Endothelial cell of umbilical vein (primary cell): Measurements from ENCODE around the gene PTPN20. TPM values are rescaled to one million over a fixed set of nuclear protein-coding genes. Genes with fewer than 3 reads are reported as not detected.

Experiments
- BruUV-seq: library from RNA; stranded (reverse); fragments of 400-500 nt; replicated peaks from 2 replicates; lab custom pipeline; 2021; lab: Mats Ljungman, UMichigan
- CTCF ChIA-PET: fragments of 300-600, 350-600 bp; sonication (Branson Sonifier 250); formaldehyde crosslinking; loops from one replicate; lab custom pipeline; 2021; ENCODE audit warnings: antibody characterized with exemption, inconsistent platforms; lab: Charles Lee
- POLR2A ChIA-PET: fragments of 300-600, 350-600 bp; sonication (Branson Sonifier 250); formaldehyde crosslinking; loops from one replicate; lab custom pipeline; 2021; ENCODE audit warnings: antibody characterized with exemption, inconsistent platforms; lab: Charles Lee
- DNase-seq: peaks from one replicate; pipeline ENCODE4 v3.0.0-alpha.2; 2011; ENCODE audit warnings: low read depth, low spot score
- FAIRE-seq: peaks from 2 replicates; lab custom pipeline; 2011; peaks lifted over from hg19 to GRCh38; lab: Jason Lieb, UNC
- H2AFZ ChIP-seq: 2 replicates; pipeline ENCODE4 v1.6.0; 2012; ENCODE audit warnings: low read depth, low read length, control low read depth, inconsistent platforms
- H3K27ac ChIP-seq: 2 replicates; pipeline ENCODE4 v1.5.1; 2011; ENCODE audit warnings: low read depth, mild to moderate bottlenecking, control low read depth, low read length, moderate library complexity; ENCODE audit not compliant: insufficient read depth
- H3K27me3 ChIP-seq, 2 experiments: 2 replicates each; pipeline versions ENCODE4 v1.6.0 to v1.6.1; 2011; ENCODE audit warnings: low read length in 2 of 2, mixed read lengths in 1 of 2; ENCODE audit not compliant: control insufficient read depth in 2 of 2, insufficient read depth in 2 of 2
- H3K36me3 ChIP-seq, 2 experiments: 2 replicates in 1 of 2; 3 replicates in 1 of 2; pipeline ENCODE4 v1.5.1; 2011; ENCODE audit warnings: low read length in 2 of 2, mild to moderate bottlenecking in 1 of 2, moderate library complexity in 1 of 2; ENCODE audit not compliant: control insufficient read depth in 2 of 2, insufficient read depth in 2 of 2; ENCODE audit errors: extremely low read depth in 1 of 2
- H3K4me1 ChIP-seq: 3 replicates; pipeline ENCODE4 v1.5.1; 2011; ENCODE audit warnings: mild to moderate bottlenecking, low read length; ENCODE audit not compliant: control insufficient read depth, insufficient read depth; ENCODE audit errors: extremely low read depth
- H3K4me2 ChIP-seq: 2 replicates; pipeline ENCODE4 v1.6.1; 2011; ENCODE audit warnings: low read length, control low read depth, mixed read lengths; ENCODE audit not compliant: insufficient read depth
- H3K4me3 ChIP-seq, 3 experiments: fragments of 200-600 bp in 1 of 3; sonication (generic), shearing (Covaris generic) in 1 of 3; replicated peaks in 1 of 3; 2 replicates each; pipeline ENCODE4 v1.5.1; 2011 to 2016; ENCODE audit warnings: control low read depth in 3 of 3, low read length in 3 of 3, mild to moderate bottlenecking in 2 of 3, inconsistent platforms in 1 of 3, low read depth in 1 of 3, moderate library complexity in 1 of 3; ENCODE audit not compliant: insufficient read depth in 1 of 3
- H3K79me2 ChIP-seq: 2 replicates; pipeline ENCODE4 v1.6.0; 2012; ENCODE audit warnings: low read length, inconsistent platforms; ENCODE audit not compliant: control insufficient read depth, insufficient read depth
- H3K9ac ChIP-seq: replicated peaks from 2 replicates; pipeline ENCODE3; 2011; ENCODE audit warnings: low read length, control low read depth; ENCODE audit not compliant: insufficient read depth; ENCODE audit errors: extremely low read depth
- H3K9me1 ChIP-seq: replicated peaks from 3 replicates; pipeline ENCODE4 v1.6.0; 2011; ENCODE audit warnings: mild to moderate bottlenecking, low read length; ENCODE audit not compliant: control insufficient read depth, insufficient read depth; ENCODE audit errors: extremely low read depth
- H3K9me3 ChIP-seq: replicated peaks from 2 replicates; pipeline ENCODE4 v1.5.1; 2012; ENCODE audit warnings: low read length, inconsistent platforms; ENCODE audit not compliant: control insufficient read depth, insufficient read depth
- H4K20me1 ChIP-seq: replicated peaks from 2 replicates; pipeline ENCODE3; 2011; ENCODE audit warnings: mild to moderate bottlenecking, low read length; ENCODE audit not compliant: control insufficient read depth, insufficient read depth; ENCODE audit errors: extremely low read depth
- CTCF ChIP-seq, 2 donors: IDR thresholded peaks; 1 replicate in 1 of 2; 2 replicates in 1 of 2; pipeline ENCODE4 v1.5.1; 2011; ENCODE audit warnings: low read length in 2 of 2, mild to moderate bottlenecking in 2 of 2, moderate library complexity in 2 of 2, control low read depth in 1 of 2, inconsistent platforms in 1 of 2, low read depth in 1 of 2; ENCODE audit not compliant: insufficient read depth in 1 of 2; ENCODE audit errors: extremely low read depth in 1 of 2
- EZH2 ChIP-seq: IDR thresholded peaks from 2 replicates; pipeline ENCODE4 v1.6.1; 2012; ENCODE audit warnings: borderline replicate concordance, low read depth, mild to moderate bottlenecking, moderate library complexity, low read length, inconsistent platforms; ENCODE audit not compliant: severe bottlenecking
- FOS ChIP-seq: IDR thresholded peaks from 2 replicates; pipeline ENCODE4 v1.6.1; 2011; ENCODE audit warnings: mild to moderate bottlenecking, low read length, moderate library complexity, borderline replicate concordance; ENCODE audit not compliant: insufficient read depth
- GATA2 ChIP-seq: IDR thresholded peaks from 2 replicates; pipeline ENCODE4 v1.7.0; 2011; ENCODE audit warnings: low read depth, mild to moderate bottlenecking, moderate library complexity, mixed read lengths, low read length; ENCODE audit not compliant: insufficient read length, insufficient read depth
- JUN ChIP-seq: IDR thresholded peaks from 2 replicates; pipeline ENCODE4 v1.6.1; 2011; ENCODE audit warnings: borderline replicate concordance, low read depth; ENCODE audit not compliant: insufficient read length, insufficient read depth
- MYC ChIP-seq: IDR thresholded peaks from one replicate; pipeline ENCODE4 v1.6.1; 2011; ENCODE audit warnings: mild to moderate bottlenecking, low read depth, low read length
- POLR2A ChIP-seq: IDR thresholded peaks from 2 replicates; pipeline ENCODE4 v1.6.1; 2012; ENCODE audit warnings: low read depth, mild to moderate bottlenecking, control low read depth, low read length
- POLR2AphosphoS5 ChIP-seq: IDR thresholded peaks from 2 replicates; pipeline ENCODE4 v1.6.1; 2012; ENCODE audit warnings: low read depth, mild to moderate bottlenecking, control low read depth, low read length, moderate library complexity; ENCODE audit not compliant: insufficient read depth
- dilution Hi-C: fragments of 300-500 bp; cut with MboI; formaldehyde crosslinking; loops from one replicate; pipeline ENCODE4 v1.15.0; 2019; ENCODE audit warnings: low sequenced_read_pairs; ENCODE audit not compliant: extremely low pct_ligation_motif_present
- intact Hi-C: fragments of 100-400 bp; cut with micrococcal nuclease; formaldehyde crosslinking; loops from one replicate; pipeline ENCODE4 v1.10.0; 2022
- polyA plus RNA-seq, 4 experiments: library from polyadenylated mRNA; depleted of rRNA in 3 of 4; stranded (reverse) in 3 of 4; unstranded in 1 of 4; fragments of >200 nt; gene quantifications; 2 replicates each; pipeline versions ENCODE4 v1.2.1 to v1.2.3, GENCODE V29; 2011 to 2012; ENCODE audit warnings: missing spikeins in 1 of 4
- total RNA-seq: library from RNA; stranded (reverse); gene quantifications from 2 replicates; pipeline ENCODE4 v1.2.3, GENCODE V29; 2021

The PTPN20 gene
- total and polyA plus RNA-seq, 2 donors (not counting 3 experiments of a cell fraction or from before 2014, with no cell fraction given) = 0.27 TPM; not detected in 1

- Histone ChIP-seq H3K9me3 (no peaks in the 10 kb centered on the region), H2AFZ (peak overlapping the region; percentile 43), H3K79me2 (no peaks in the 10 kb centered on the region), H3K27me3 (peaks cover 0 to 4% of the 10 kb centered on the region in 2 experiments), H3K4me1 (no peaks in the 10 kb centered on the region), H4K20me1 (no peaks in the 10 kb centered on the region), H3K9ac (no peak overlapping the region), H3K4me2 (no peak overlapping the region), H3K36me3 (no peaks in the 10 kb centered on the region), H3K27ac (no peak overlapping the region), H3K9me1 (no peaks in the 10 kb centered on the region), H3K4me3 (no peak overlapping the region)
- intact Hi-C loops = loop anchor here (5.0 kb wide), 1 partner anchor 319 kb away; no protein-coding TSS in a partner anchor
- no peak for FAIRE-seq
- DNase-seq = peak; percentile 17
- CTCF ChIA-PET = interaction anchor here (0.6 to 3.9 kb wide), 6 partner anchors 9 to 347 kb away, joined by 3 to 46 read pairs (median 5); no protein-coding TSS in a partner anchor
- dilution Hi-C loops = no loop called here
- BruUV-seq = no TSS peak
- TF ChIP-seq MYC (no peak), CTCF (IDR thresholded peaks at IDR 0.05; ENCODE audit: extremely low read depth in 1 of 2, insufficient read depth in 1 of 2, low read depth in 1 of 2, low read length in 2 of 2) (peak in 1 of 2 donors; percentile 22)
- POLR2A ChIA-PET = no interaction called here
Measured at GRCh38 chr10:46992803-46993561, 81.8 kb downstream of the PTPN20 start.

- dilution Hi-C loops = no loop called here
Measured at GRCh38 chr10:46995234-46995633, 84.0 kb downstream of the PTPN20 start.

More at GRCh38 chr10:46995234-46995633, 84.0 kb downstream of the PTPN20 start:
- no TSS peak for BruUV-seq
- Histone ChIP-seq H3K4me3 (no peak overlapping the region), H3K79me2 (no peaks in the 10 kb centered on the region), H4K20me1 (no peaks in the 10 kb centered on the region), H3K27me3 (peaks cover 0 to 4% of the 10 kb centered on the region in 2 experiments), H3K27ac (no peak overlapping the region), H3K9me1 (no peaks in the 10 kb centered on the region), H3K4me1 (no peaks in the 10 kb centered on the region), H3K9ac (no peak overlapping the region), H3K36me3 (no peaks in the 10 kb centered on the region), H2AFZ (no peak overlapping the region), H3K4me2 (no peak overlapping the region), H3K9me3 (no peaks in the 10 kb centered on the region)
- FAIRE-seq (no peak), DNase-seq (no peak)
- ChIA-PET POLR2A (no interaction called here), CTCF (interaction anchor here (0.7 to 3.9 kb wide), 6 partner anchors 10 to 1768 kb away, joined by 3 to 46 read pairs (median 5); no protein-coding TSS in a partner anchor)
- TF ChIP-seq GATA2 (no peak), EZH2 (no peak), FOS (no peak), JUN (no peak), POLR2A (no peak), POLR2AphosphoS5 (no peak)
- intact Hi-C loops = no loop called here
